ENCODE results near the gene PRKCA.

DNA sequence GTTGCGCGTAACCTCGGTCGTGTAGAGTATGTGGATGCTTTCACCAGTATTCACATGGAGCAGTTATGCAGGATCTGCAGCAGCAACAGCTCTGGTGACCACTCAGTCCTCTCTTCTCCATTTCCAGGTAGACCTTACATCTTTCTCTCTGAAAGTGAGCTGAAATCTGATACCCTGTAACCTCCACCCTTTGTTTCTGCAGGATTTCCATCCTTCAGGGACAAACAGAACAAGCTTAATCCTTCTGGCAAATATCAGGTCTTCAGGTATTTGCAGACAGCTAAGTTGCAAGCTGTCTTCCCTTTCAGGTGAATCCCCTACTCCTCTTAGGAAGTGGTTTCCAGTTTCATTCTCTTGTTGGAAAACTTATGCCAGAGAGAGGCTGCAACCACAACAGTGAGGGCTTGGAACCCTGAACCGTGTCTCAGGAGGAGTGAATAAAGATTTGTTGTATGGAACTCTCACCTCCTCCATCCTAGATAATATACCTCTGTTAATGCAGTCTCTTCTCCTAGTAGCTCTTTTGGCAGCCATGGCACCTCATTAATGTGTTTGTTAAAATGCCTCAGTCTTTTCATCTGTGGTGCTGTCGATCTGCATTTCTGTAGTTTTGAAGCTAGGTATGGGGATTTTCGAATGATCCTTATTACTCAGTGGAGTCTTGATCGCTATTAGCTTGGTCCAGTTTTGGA, 172.5 kb downstream of the PRKCA start:
- TF ChIP-seq, protein P1, sequence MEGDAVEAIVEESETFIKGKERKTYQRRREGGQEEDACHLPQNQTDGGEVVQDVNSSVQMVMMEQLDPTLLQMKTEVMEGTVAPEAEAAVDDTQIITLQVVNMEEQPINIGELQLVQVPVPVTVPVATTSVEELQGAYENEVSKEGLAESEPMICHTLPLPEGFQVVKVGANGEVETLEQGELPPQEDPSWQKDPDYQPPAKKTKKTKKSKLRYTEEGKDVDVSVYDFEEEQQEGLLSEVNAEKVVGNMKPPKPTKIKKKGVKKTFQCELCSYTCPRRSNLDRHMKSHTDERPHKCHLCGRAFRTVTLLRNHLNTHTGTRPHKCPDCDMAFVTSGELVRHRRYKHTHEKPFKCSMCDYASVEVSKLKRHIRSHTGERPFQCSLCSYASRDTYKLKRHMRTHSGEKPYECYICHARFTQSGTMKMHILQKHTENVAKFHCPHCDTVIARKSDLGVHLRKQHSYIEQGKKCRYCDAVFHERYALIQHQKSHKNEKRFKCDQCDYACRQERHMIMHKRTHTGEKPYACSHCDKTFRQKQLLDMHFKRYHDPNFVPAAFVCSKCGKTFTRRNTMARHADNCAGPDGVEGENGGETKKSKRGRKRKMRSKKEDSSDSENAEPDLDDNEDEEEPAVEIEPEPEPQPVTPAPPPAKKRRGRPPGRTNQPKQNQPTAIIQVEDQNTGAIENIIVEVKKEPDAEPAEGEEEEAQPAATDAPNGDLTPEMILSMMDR (conservative IDR thresholded peaks at IDR 0.05; ENCODE audit: low read depth in 2 of 2), result no peak
- no peak for TF ChIP-seq POLR2AphosphoS5 (IDR thresholded peaks at IDR 0.05; ENCODE audit: low read depth)
- TF ChIP-seq EZH2 (IDR thresholded peaks at IDR 0.05; ENCODE audit: low read depth, unreplicated experiment), result no peak
- TF ChIP-seq, protein P2, sequence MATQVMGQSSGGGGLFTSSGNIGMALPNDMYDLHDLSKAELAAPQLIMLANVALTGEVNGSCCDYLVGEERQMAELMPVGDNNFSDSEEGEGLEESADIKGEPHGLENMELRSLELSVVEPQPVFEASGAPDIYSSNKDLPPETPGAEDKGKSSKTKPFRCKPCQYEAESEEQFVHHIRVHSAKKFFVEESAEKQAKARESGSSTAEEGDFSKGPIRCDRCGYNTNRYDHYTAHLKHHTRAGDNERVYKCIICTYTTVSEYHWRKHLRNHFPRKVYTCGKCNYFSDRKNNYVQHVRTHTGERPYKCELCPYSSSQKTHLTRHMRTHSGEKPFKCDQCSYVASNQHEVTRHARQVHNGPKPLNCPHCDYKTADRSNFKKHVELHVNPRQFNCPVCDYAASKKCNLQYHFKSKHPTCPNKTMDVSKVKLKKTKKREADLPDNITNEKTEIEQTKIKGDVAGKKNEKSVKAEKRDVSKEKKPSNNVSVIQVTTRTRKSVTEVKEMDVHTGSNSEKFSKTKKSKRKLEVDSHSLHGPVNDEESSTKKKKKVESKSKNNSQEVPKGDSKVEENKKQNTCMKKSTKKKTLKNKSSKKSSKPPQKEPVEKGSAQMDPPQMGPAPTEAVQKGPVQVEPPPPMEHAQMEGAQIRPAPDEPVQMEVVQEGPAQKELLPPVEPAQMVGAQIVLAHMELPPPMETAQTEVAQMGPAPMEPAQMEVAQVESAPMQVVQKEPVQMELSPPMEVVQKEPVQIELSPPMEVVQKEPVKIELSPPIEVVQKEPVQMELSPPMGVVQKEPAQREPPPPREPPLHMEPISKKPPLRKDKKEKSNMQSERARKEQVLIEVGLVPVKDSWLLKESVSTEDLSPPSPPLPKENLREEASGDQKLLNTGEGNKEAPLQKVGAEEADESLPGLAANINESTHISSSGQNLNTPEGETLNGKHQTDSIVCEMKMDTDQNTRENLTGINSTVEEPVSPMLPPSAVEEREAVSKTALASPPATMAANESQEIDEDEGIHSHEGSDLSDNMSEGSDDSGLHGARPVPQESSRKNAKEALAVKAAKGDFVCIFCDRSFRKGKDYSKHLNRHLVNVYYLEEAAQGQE (IDR thresholded peaks at IDR 0.05; ENCODE audit: unreplicated experiment), result no peak
- TF ChIP-seq JUNB (IDR thresholded peaks at IDR 0.05; ENCODE audit: unreplicated experiment), result no peak
- TF ChIP-seq, protein P3, sequence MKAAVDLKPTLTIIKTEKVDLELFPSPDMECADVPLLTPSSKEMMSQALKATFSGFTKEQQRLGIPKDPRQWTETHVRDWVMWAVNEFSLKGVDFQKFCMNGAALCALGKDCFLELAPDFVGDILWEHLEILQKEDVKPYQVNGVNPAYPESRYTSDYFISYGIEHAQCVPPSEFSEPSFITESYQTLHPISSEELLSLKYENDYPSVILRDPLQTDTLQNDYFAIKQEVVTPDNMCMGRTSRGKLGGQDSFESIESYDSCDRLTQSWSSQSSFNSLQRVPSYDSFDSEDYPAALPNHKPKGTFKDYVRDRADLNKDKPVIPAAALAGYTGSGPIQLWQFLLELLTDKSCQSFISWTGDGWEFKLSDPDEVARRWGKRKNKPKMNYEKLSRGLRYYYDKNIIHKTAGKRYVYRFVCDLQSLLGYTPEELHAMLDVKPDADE (IDR thresholded peaks at IDR 0.05), result no peak
- no peak for TF ChIP-seq EZH2phosphoT487 (IDR thresholded peaks at IDR 0.05; ENCODE audit: unreplicated experiment)
- TF ChIP-seq STAT1 (IDR thresholded peaks at IDR 0.05; ENCODE audit: unreplicated experiment), result no peak
- TF ChIP-seq CREB1 (CRISPR knock-in tag; IDR thresholded peaks at IDR 0.05; ENCODE audit: low read depth), result no peak
- no peak for TF ChIP-seq ZNF114 (CRISPR knock-in tag; IDR thresholded peaks at IDR 0.05)
- TF ChIP-seq NANOG (IDR thresholded peaks at IDR 0.05; ENCODE audit: borderline replicate concordance), result no peak
